ENCODE results near the gene IFNA13. TPM values are rescaled to one million over a fixed set of nuclear protein-coding genes. Genes with fewer than 3 reads are reported as not detected.

The IFNA13 gene
- total and polyA plus RNA-seq, 2 experiments from 2014 or later, result not detected

- ATAC-seq, result peak; percentile 93
- Histone ChIP-seq H3K36me3 (ENCODE audit: insufficient read depth) (no peaks in the 10 kb centered on the region), H3K4me2 (no peak overlapping the region), H2AFZ (peak overlapping the region; percentile 53; the same call in 1 of the 2 replicates), H3K9me2 (ENCODE audit: insufficient read depth) (no peaks in the 10 kb centered on the region), H3K27ac (ENCODE audit: low read depth) (no peak overlapping the region), H3K4me1 (ENCODE audit: insufficient read depth) (no peaks in the 10 kb centered on the region), H3K4me3 (no peak overlapping the region), H4K20me1 (replicated peaks; ENCODE audit: insufficient read depth) (no peaks in the 10 kb centered on the region), H3K27me3 (ENCODE audit: insufficient read depth) (no peaks in the 10 kb centered on the region), H3K79me2 (replicated peaks; ENCODE audit: insufficient read depth) (no peaks in the 10 kb centered on the region), H3F3A (replicated peaks; ENCODE audit: low read depth) (no peaks in the 10 kb centered on the region)
- no peak overlapping the region for H3K4me3 Mint-ChIP-seq
- TF ChIP-seq CREB1 (CRISPR knock-in tag; IDR thresholded peaks at IDR 0.05; ENCODE audit: low read depth), result no peak
- TF ChIP-seq CTCF (conservative IDR thresholded peaks at IDR 0.05; ENCODE audit: low read depth in 2 of 2), result peak; percentile 54 to 68
- H3K27ac Mint-ChIP-seq, result no peak overlapping the region
- H3K9me3 Mint-ChIP-seq, result no peaks in the 10 kb centered on the region
- peak; percentile 54 for DNase-seq (ENCODE audit: low spot score)
- no peaks in the 10 kb centered on the region for H3K27me3 Mint-ChIP-seq (ENCODE audit: insufficient read depth, low read depth, poor library complexity)
- no peaks in the 10 kb centered on the region; the same call in 1 of the 3 replicates for H3K4me1 Mint-ChIP-seq
- no peaks in the 10 kb centered on the region for H3K36me3 Mint-ChIP-seq (ENCODE audit: low read depth)
These were observed 45.8 kb upstream of the IFNA13 start for GRCh38 chr9:21413624-21414023.

GRCh38 chr9:21413151-21413550, 45.3 kb upstream of the IFNA13 start:
- no peak overlapping the region for H3K4me3 ChIP-seq
- Mint-ChIP-seq H3K9me3 (no peaks in the 10 kb centered on the region), H3K36me3 (ENCODE audit: low read depth) (no peaks in the 10 kb centered on the region), H3K4me3 (no peak overlapping the region), H3K4me1 (no peaks in the 10 kb centered on the region; the same call in 1 of the 3 replicates), H3K27ac (no peak overlapping the region), H3K27me3 (ENCODE audit: insufficient read depth, low read depth, poor library complexity) (no peaks in the 10 kb centered on the region)
- H2AFZ ChIP-seq, result peak overlapping the region; percentile 56; the same call in 1 of the 2 replicates
- no peaks in the 10 kb centered on the region for H3K36me3 ChIP-seq (ENCODE audit: insufficient read depth)
- no peaks in the 10 kb centered on the region for H4K20me1 ChIP-seq (replicated peaks; ENCODE audit: insufficient read depth)
- no peaks in the 10 kb centered on the region for H3K27me3 ChIP-seq (ENCODE audit: insufficient read depth)
- ATAC-seq, result no peak
- no peak overlapping the region for H3K27ac ChIP-seq (ENCODE audit: low read depth)
- H3F3A ChIP-seq (replicated peaks; ENCODE audit: low read depth), result no peaks in the 10 kb centered on the region
- no peak overlapping the region for H3K4me2 ChIP-seq
- H3K9me2 ChIP-seq (ENCODE audit: insufficient read depth), result no peaks in the 10 kb centered on the region
- H3K4me1 ChIP-seq (ENCODE audit: insufficient read depth), result no peaks in the 10 kb centered on the region
- no peak for DNase-seq (ENCODE audit: low spot score)
- H3K79me2 ChIP-seq (replicated peaks; ENCODE audit: insufficient read depth), result no peaks in the 10 kb centered on the region
- TF ChIP-seq ZNF331 (CRISPR knock-in tag; IDR thresholded peaks at IDR 0.05; ENCODE audit: low read depth) (no peak), ZNF114 (CRISPR knock-in tag; IDR thresholded peaks at IDR 0.05) (no peak), ZNF462 (CRISPR knock-in tag; IDR thresholded peaks at IDR 0.05) (no peak), STAT1 (IDR thresholded peaks at IDR 0.05; ENCODE audit: unreplicated experiment) (no peak), POLR2AphosphoS5 (IDR thresholded peaks at IDR 0.05; ENCODE audit: low read depth) (no peak), NANOG (IDR thresholded peaks at IDR 0.05; ENCODE audit: borderline replicate concordance) (no peak), CTCF (conservative IDR thresholded peaks at IDR 0.05; ENCODE audit: low read depth in 2 of 2) (no peak), CREB1 (CRISPR knock-in tag; IDR thresholded peaks at IDR 0.05; ENCODE audit: low read depth) (no peak), EZH2 (IDR thresholded peaks at IDR 0.05; ENCODE audit: low read depth, unreplicated experiment) (no peak), ETS1 (IDR thresholded peaks at IDR 0.05) (no peak), EZH2phosphoT487 (IDR thresholded peaks at IDR 0.05; ENCODE audit: unreplicated experiment) (no peak)
